K562 (cell line): ENCODE measurements around the gene ZDHHC5. TPM values are rescaled to one million over a fixed set of nuclear protein-coding genes. Genes with fewer than 3 reads are reported as not detected.

Source experiments
- CBX2 ChIP-seq: fragments of 200-600 bp; sonication (generic); IDR thresholded peaks from one replicate; pipeline ENCODE4 v1.6.1; 2012; ENCODE audit warnings: mild to moderate bottlenecking, low read length, inconsistent platforms; ENCODE audit not compliant: insufficient read depth, poor library complexity, severe bottlenecking
- CCNT2 ChIP-seq: IDR thresholded peaks from 2 replicates; pipeline ENCODE4 v1.6.1; 2011; ENCODE audit warnings: borderline replicate concordance, low read depth, mild to moderate bottlenecking, moderate library complexity, mixed read lengths, low read length; ENCODE audit not compliant: insufficient read length; ENCODE audit errors: extremely low read depth
- CTBP1 ChIP-seq: fragments of 450-650 bp; IDR thresholded peaks from 2 replicates; pipeline ENCODE4 v1.6.1; 2016; ENCODE audit warnings: borderline replicate concordance
- EGR1 ChIP-seq: fragments of 450-650 bp; conservative IDR thresholded peaks from 2 replicates; pipeline ENCODE4 v1.6.1; 2017; ENCODE audit warnings: mild to moderate bottlenecking
- EHMT2 ChIP-seq: fragments of 450-650 bp; IDR thresholded peaks from 2 replicates; pipeline ENCODE4 v1.6.1; 2018; ENCODE audit warnings: antibody characterized with exemption
- GABPB1 ChIP-seq: sonication (generic); formaldehyde crosslinking; IDR thresholded peaks from 2 replicates; pipeline ENCODE4 v1.8.0; 2022; ENCODE audit warnings: mild to moderate bottlenecking, missing genetic modification reagents
- HNRNPLL ChIP-seq: fragments of 200-400 bp; formaldehyde crosslinking; IDR thresholded peaks from 2 replicates; pipeline ENCODE4 v1.6.1; 2017; ENCODE audit warnings: low read length, low read depth, mild to moderate bottlenecking; ENCODE audit not compliant: poor library complexity, severe bottlenecking
- MAFG ChIP-seq: fragments of 450-650 bp; conservative IDR thresholded peaks from 2 replicates; pipeline ENCODE4 v1.6.1; 2016; ENCODE audit warnings: missing genetic modification characterization, missing compliant biosample characterization
- NEUROD1 ChIP-seq: fragments of 150-350 bp; IDR thresholded peaks from 2 replicates; pipeline ENCODE4 v1.6.1; 2014; ENCODE audit warnings: borderline replicate concordance, low read length, low read depth; ENCODE audit not compliant: partially characterized antibody
- SMC3 ChIP-seq: conservative IDR thresholded peaks from 2 replicates; pipeline ENCODE4 v1.6.1; 2011; ENCODE audit warnings: low read depth, low read length, improper control_type of control experiment; ENCODE audit not compliant: insufficient read depth
- ZNF134 ChIP-seq: fragments of 250-450 bp; sonication (Bioruptor Pico); conservative IDR thresholded peaks from 2 replicates; pipeline ENCODE4 v1.4.0; 2020
- ZNF384 ChIP-seq: IDR thresholded peaks from 2 replicates; pipeline ENCODE4 v1.6.1; 2012; ENCODE audit warnings: low read depth, low read length, improper control_type of control experiment
- ZNF57 ChIP-seq: fragments of 450-650 bp; formaldehyde crosslinking; IDR thresholded peaks from 2 replicates; pipeline ENCODE4 v1.4.0; 2020; ENCODE audit warnings: mild to moderate bottlenecking, moderate library complexity
- polyA plus RNA-seq, 8 experiments: library from polyadenylated mRNA; depleted of rRNA in 4 of 8; stranded (reverse) in 5 of 8; unstranded in 3 of 8; fragments of >200 nt; fragmentation: Nextera tagmentation in 2 of 8; fragmentation: Illumina TruSeq in 1 of 8; extraction: Ambion mirVana in 2 of 8; extraction: Trizol in 1 of 8; gene quantifications; 2 replicates each; pipeline versions ENCODE4 v1.2.1 to v1.2.3, GENCODE V29; 2011 to 2014; ENCODE audit warnings: inconsistent platforms in 1 of 8, missing spikeins in 1 of 8
- total RNA-seq, 7 experiments: library from RNA; depleted of rRNA in 6 of 7; stranded (reverse); fragments of >200 nt in 6 of 7; fragmentation: Illumina TruSeq in 2 of 7; extraction: Trizol in 2 of 7; gene quantifications; 2 replicates each; pipeline versions ENCODE4 v1.2.1 to v1.2.3, GENCODE V29; 2011 to 2021; ENCODE audit warnings: low replicate concordance in 1 of 7
- TF ChIP-seq, protein P1 (sequence below): sonication (generic); formaldehyde crosslinking; IDR thresholded peaks from 2 replicates; pipeline ENCODE4 v1.8.0; 2022; ENCODE audit warnings: mild to moderate bottlenecking, missing genetic modification reagents
- TF ChIP-seq, protein P2 (sequence below), 2 experiments: fragments of 150-350 bp in 1 of 2; IDR thresholded peaks; 2 replicates each; pipeline ENCODE4 v1.6.1; 2012 to 2016; ENCODE audit warnings: low read depth in 2 of 2, low read length in 2 of 2, mild to moderate bottlenecking in 1 of 2, moderate library complexity in 1 of 2
- TF ChIP-seq, protein P3 (sequence below), 2 experiments: IDR thresholded peaks; 2 replicates each; pipeline ENCODE4 v1.6.1; 2011; ENCODE audit warnings: borderline replicate concordance in 1 of 2, control low read depth in 1 of 2, low read depth in 1 of 2, low read length in 1 of 2, mild to moderate bottlenecking in 1 of 2, mixed read lengths in 1 of 2, moderate library complexity in 1 of 2; ENCODE audit not compliant: insufficient read depth in 1 of 2, insufficient read length in 1 of 2, poor library complexity in 1 of 2, severe bottlenecking in 1 of 2; ENCODE audit errors: extremely low read depth in 1 of 2
- TF ChIP-seq, protein P4 (sequence below): fragments of 250-450 bp; sonication (Bioruptor Pico); IDR thresholded peaks from 2 replicates; pipeline ENCODE4 v1.5.0; 2021

Gene ZDHHC5
- total and polyA plus RNA-seq, 9 of the 15 experiments (the other 6 are each of a cell fraction or from before 2014, with no cell fraction given), result 3.8 to 64.2 (median 35.9) TPM

DNA sequence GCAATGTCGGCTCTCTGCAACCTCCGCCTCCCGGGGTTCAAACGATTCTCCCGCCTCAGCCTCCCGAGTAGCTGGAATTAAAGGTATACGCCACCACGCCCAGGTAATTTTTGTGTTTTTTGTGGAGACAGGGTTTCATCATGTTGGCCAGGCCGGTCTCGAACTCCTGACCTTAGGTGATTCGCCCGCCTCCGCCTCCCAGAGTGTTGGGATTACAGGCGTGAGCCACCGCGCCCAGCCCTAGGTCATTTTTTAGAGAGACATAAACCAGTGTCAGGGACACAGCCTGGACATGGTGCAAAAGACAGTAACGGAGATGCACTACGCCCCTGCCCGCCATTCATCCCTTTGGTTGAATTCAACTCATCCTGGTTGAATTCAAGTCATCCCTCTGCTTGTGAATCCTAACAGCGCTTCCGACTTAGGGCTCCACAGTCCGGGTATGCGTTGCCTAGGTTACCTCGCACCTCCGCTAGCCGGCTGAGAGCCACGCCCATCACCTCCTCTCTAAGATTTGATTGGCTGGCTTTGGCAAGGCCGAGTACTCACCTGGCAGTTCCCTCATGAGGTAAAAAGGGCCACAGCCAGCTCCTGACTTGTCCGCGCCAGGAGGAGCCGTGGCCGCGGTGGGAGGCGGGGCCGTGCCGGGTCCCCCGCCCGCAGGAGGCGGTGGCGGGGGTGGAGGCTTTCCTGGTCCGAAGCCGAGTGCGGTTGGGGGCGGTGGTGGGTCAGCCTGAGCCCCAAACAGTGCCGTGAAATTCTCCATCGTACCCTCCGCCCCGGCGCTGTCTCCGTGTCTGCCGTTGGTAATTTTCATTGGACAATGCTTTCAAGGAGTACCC is 43.7 kb downstream of the ZDHHC5 start, which contains the start of gene MED19 (continued):
- TF ChIP-seq, protein P1, sequence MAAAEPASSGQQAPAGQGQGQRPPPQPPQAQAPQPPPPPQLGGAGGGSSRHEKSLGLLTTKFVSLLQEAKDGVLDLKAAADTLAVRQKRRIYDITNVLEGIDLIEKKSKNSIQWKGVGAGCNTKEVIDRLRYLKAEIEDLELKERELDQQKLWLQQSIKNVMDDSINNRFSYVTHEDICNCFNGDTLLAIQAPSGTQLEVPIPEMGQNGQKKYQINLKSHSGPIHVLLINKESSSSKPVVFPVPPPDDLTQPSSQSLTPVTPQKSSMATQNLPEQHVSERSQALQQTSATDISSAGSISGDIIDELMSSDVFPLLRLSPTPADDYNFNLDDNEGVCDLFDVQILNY (CRISPR knock-in tag), result no peak
- TF ChIP-seq, protein P2, sequence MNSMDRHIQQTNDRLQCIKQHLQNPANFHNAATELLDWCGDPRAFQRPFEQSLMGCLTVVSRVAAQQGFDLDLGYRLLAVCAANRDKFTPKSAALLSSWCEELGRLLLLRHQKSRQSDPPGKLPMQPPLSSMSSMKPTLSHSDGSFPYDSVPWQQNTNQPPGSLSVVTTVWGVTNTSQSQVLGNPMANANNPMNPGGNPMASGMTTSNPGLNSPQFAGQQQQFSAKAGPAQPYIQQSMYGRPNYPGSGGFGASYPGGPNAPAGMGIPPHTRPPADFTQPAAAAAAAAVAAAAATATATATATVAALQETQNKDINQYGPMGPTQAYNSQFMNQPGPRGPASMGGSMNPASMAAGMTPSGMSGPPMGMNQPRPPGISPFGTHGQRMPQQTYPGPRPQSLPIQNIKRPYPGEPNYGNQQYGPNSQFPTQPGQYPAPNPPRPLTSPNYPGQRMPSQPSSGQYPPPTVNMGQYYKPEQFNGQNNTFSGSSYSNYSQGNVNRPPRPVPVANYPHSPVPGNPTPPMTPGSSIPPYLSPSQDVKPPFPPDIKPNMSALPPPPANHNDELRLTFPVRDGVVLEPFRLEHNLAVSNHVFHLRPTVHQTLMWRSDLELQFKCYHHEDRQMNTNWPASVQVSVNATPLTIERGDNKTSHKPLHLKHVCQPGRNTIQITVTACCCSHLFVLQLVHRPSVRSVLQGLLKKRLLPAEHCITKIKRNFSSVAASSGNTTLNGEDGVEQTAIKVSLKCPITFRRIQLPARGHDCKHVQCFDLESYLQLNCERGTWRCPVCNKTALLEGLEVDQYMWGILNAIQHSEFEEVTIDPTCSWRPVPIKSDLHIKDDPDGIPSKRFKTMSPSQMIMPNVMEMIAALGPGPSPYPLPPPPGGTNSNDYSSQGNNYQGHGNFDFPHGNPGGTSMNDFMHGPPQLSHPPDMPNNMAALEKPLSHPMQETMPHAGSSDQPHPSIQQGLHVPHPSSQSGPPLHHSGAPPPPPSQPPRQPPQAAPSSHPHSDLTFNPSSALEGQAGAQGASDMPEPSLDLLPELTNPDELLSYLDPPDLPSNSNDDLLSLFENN (IDR thresholded peaks at IDR 0.05; ENCODE audit: low read depth in 2 of 2, low read length in 2 of 2), result no peak
- TF ChIP-seq EGR1 (peak; percentile 86), GABPB1 (no peak), EHMT2 (no peak), ZNF134 (CRISPR knock-in tag) (no peak), CCNT2 (peak; percentile 53), MAFG (tag) (no peak), SMC3 (no peak), HNRNPLL (peak; percentile 62), CTBP1 (peak; percentile 90; the same call in 1 of the 2 replicates), ZNF384 (no peak), CBX2 (no peak), ZNF57 (CRISPR knock-in tag) (no peak), NEUROD1 (no peak)
- TF ChIP-seq, protein P3, sequence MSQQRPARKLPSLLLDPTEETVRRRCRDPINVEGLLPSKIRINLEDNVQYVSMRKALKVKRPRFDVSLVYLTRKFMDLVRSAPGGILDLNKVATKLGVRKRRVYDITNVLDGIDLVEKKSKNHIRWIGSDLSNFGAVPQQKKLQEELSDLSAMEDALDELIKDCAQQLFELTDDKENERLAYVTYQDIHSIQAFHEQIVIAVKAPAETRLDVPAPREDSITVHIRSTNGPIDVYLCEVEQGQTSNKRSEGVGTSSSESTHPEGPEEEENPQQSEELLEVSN (IDR thresholded peaks at IDR 0.05; ENCODE audit: borderline replicate concordance in 1 of 2, extremely low read depth in 1 of 2, insufficient read depth in 1 of 2, insufficient read length in 1 of 2, low read depth in 1 of 2, low read length in 1 of 2, poor library complexity in 1 of 2, severe bottlenecking in 1 of 2), result peak in 1 of 2 experiments; percentile 25
- TF ChIP-seq, protein P4, sequence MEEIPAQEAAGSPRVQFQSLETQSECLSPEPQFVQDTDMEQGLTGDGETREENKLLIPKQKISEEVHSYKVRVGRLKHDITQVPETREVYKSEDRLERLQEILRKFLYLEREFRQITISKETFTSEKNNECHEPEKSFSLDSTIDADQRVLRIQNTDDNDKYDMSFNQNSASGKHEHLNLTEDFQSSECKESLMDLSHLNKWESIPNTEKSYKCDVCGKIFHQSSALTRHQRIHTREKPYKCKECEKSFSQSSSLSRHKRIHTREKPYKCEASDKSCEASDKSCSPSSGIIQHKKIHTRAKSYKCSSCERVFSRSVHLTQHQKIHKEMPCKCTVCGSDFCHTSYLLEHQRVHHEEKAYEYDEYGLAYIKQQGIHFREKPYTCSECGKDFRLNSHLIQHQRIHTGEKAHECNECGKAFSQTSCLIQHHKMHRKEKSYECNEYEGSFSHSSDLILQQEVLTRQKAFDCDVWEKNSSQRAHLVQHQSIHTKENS (CRISPR knock-in tag), result no peak
